HG02571 (cell line): ENCODE data around the gene GPRIN3.
A peak's percentile ranks its signal among the peaks of the same experiment; 100 is the strongest.

Experiments used
- ATAC-seq: cut with Tn5 transposase; IDR thresholded peaks from one replicate; pipeline ENCODE4 v1.9.1; 2021; ENCODE audit warnings: mild to moderate bottlenecking, moderate library complexity; ENCODE audit not compliant: unreplicated experiment

Gene GPRIN3

GRCh38 chr4:89294573-89295269 is 12.9 kb downstream of the GPRIN3 start:
- peak; percentile 40 for ATAC-seq

GRCh38 chr4:89293299-89293698 is 14.3 kb downstream of the GPRIN3 start:
- ATAC-seq: no peak

GRCh38 chr4:89290727-89291516 is 16.7 kb downstream of the GPRIN3 start:
- no peak for ATAC-seq

GRCh38 chr4:89289312-89289711 is 18.3 kb downstream of the GPRIN3 start:
- no peak for ATAC-seq

- no peak for ATAC-seq
These were observed 19.2 kb downstream of the GPRIN3 start for GRCh38 chr4:89288430-89288829.

GRCh38 chr4:89287945-89288344 is 19.7 kb downstream of the GPRIN3 start:
- ATAC-seq: no peak

GRCh38 chr4:89285745-89286144 is 21.9 kb downstream of the GPRIN3 start:
- no peak for ATAC-seq

GRCh38 chr4:89284828-89285227 is 22.8 kb downstream of the GPRIN3 start:
- ATAC-seq: no peak

- no peak for ATAC-seq
These were observed 23.6 kb downstream of the GPRIN3 start for GRCh38 chr4:89284020-89284424.

- no peak for ATAC-seq
These were observed 24.2 kb downstream of the GPRIN3 start for GRCh38 chr4:89283226-89284009.

- ATAC-seq: no peak
These were observed 28.2 kb downstream of the GPRIN3 start for GRCh38 chr4:89279385-89279784.

- no peak for ATAC-seq
These were observed 30.2 kb downstream of the GPRIN3 start for GRCh38 chr4:89277412-89277811.

- ATAC-seq: no peak
These were observed 31.3 kb downstream of the GPRIN3 start for GRCh38 chr4:89276296-89276695.

GRCh38 chr4:89275587-89275986 is 32.0 kb downstream of the GPRIN3 start:
- ATAC-seq: no peak

- no peak for ATAC-seq
These were observed 33.9 kb downstream of the GPRIN3 start for GRCh38 chr4:89273741-89274141.

- ATAC-seq: no peak
These were observed 36.8 kb downstream of the GPRIN3 start for GRCh38 chr4:89270792-89271191.

- no peak for ATAC-seq
These were observed 38.4 kb downstream of the GPRIN3 start for GRCh38 chr4:89269121-89269666.

- ATAC-seq: no peak
These were observed 38.9 kb downstream of the GPRIN3 start for GRCh38 chr4:89268679-89269078.

GRCh38 chr4:89267846-89268245 is 39.8 kb downstream of the GPRIN3 start:
- ATAC-seq: no peak

- no peak for ATAC-seq
These were observed 40.2 kb downstream of the GPRIN3 start for GRCh38 chr4:89267392-89267791.

GRCh38 chr4:89266128-89266527 is 41.5 kb downstream of the GPRIN3 start:
- ATAC-seq: no peak
